OCI-LY3 (cell line): ENCODE measurements around the gene ASTL.
"Not testable (repeated sequence)": the region's sequence is repeated elsewhere in the genome, so short reads cannot be mapped to it uniquely, and the experiment has no call there.

Experiments
- H2AFZ ChIP-seq: fragments of 200-600, 300-600 bp; shearing (Covaris generic); 2 replicates; pipeline ENCODE4 v1.6.0; 2014; ENCODE audit warnings: antibody characterized with exemption, low read depth, low read length
- H3K27ac ChIP-seq: fragments of 200-600, 300-600 bp; sonication (generic); 2 replicates; pipeline ENCODE4 v1.5.1; 2014; ENCODE audit warnings: mild to moderate bottlenecking, low read length, moderate library complexity, mixed read lengths
- H3K27me3 ChIP-seq: fragments of 200-600, 300-600 bp; sonication (generic); 2 replicates; pipeline ENCODE4 v1.6.1; 2014; ENCODE audit warnings: low read depth, low read length, mixed read lengths
- H3K36me3 ChIP-seq: fragments of 200-600, 300-600 bp; sonication (generic); replicated peaks from 2 replicates; pipeline ENCODE3; 2014; ENCODE audit warnings: low read depth, low read length, mixed read lengths
- H3K4me1 ChIP-seq: fragments of 300-600, 200-600 bp; sonication (generic); 2 replicates; pipeline ENCODE4 v1.6.1; 2014; ENCODE audit warnings: low read length, mixed read lengths
- H3K4me2 ChIP-seq: fragments of 200-600, 300-600 bp; sonication (generic); 2 replicates; pipeline ENCODE4 v1.6.1; 2014; ENCODE audit warnings: low read length, mixed read lengths
- H3K4me3 ChIP-seq: fragments of 300-600, 200-600 bp; sonication (generic); 2 replicates; pipeline ENCODE4 v1.5.1; 2014; ENCODE audit warnings: antibody characterized with exemption, mild to moderate bottlenecking, low read length, moderate library complexity
- H3K79me2 ChIP-seq: fragments of 300-600, 200-600 bp; shearing (Covaris generic); 2 replicates; pipeline ENCODE4 v1.6.1; 2014; ENCODE audit warnings: mild to moderate bottlenecking, low read length, mixed read lengths
- H3K9ac ChIP-seq: fragments of 300-600, 200-600 bp; shearing (Covaris generic); 2 replicates; pipeline ENCODE4 v1.6.0; 2014; ENCODE audit warnings: mild to moderate bottlenecking, low read length, moderate library complexity
- H3K9me3 ChIP-seq: fragments of 200-600, 300-600 bp; shearing (Covaris generic); 2 replicates; pipeline ENCODE4 v1.6.1; 2014; ENCODE audit warnings: low read length, mixed read lengths; ENCODE audit not compliant: insufficient read depth
- H4K20me1 ChIP-seq: fragments of 200-600, 300-600 bp; sonication (generic); 2 replicates; pipeline ENCODE4 v1.6.1; 2016; ENCODE audit warnings: low read length, mixed read lengths; ENCODE audit not compliant: insufficient read depth
- CTCF ChIP-seq: fragments of 200-600, 300-600 bp; sonication (generic); IDR thresholded peaks from 2 replicates; pipeline ENCODE4 v1.5.1; 2014; ENCODE audit warnings: antibody characterized with exemption, low read length, low read depth
- EZH2phosphoT487 ChIP-seq: fragments of 200-600 bp; shearing (Covaris generic); IDR thresholded peaks from 2 replicates; pipeline ENCODE4 v1.6.1; 2018; ENCODE audit warnings: antibody characterized with exemption, mixed run types, low read depth

Gene ASTL

GRCh38 chr2:96163768-96164429 lies 25.6 kb upstream of the ASTL start:
- H3K9me3 ChIP-seq = no peaks in the 10 kb centered on the region
- H3K4me2 ChIP-seq = peak overlapping the region; percentile 95
- H3K27me3 ChIP-seq = no peaks in the 10 kb centered on the region
- peak overlapping the region; percentile 9; the same call in 1 of the 2 replicates for H2AFZ ChIP-seq
- no peak for TF ChIP-seq EZH2phosphoT487
- no peak for TF ChIP-seq CTCF
- H3K79me2 ChIP-seq = no peaks in the 10 kb centered on the region
- no peaks in the 10 kb centered on the region for H4K20me1 ChIP-seq
- peak overlapping the region; percentile 89 for H3K27ac ChIP-seq
- peak overlapping the region; percentile 81 for H3K4me3 ChIP-seq
- H3K4me1 ChIP-seq = peaks cover 35% of the 10 kb centered on the region
- peak overlapping the region; percentile 87 for H3K9ac ChIP-seq
- H3K36me3 ChIP-seq = no peaks in the 10 kb centered on the region

- H2AFZ ChIP-seq = no peak overlapping the region
- peak overlapping the region; percentile 87 for H3K9ac ChIP-seq
- peak overlapping the region; percentile 81 for H3K4me3 ChIP-seq
- H3K79me2 ChIP-seq = no peaks in the 10 kb centered on the region
- H3K27ac ChIP-seq = peak overlapping the region; percentile 89
- H3K4me1 ChIP-seq = peaks cover 38% of the 10 kb centered on the region
- peak overlapping the region; percentile 95 for H3K4me2 ChIP-seq
- no peaks in the 10 kb centered on the region for H3K27me3 ChIP-seq
- TF ChIP-seq EZH2phosphoT487 (no peak), CTCF (no peak)
- no peaks in the 10 kb centered on the region for H3K36me3 ChIP-seq
- H3K9me3 ChIP-seq = no peaks in the 10 kb centered on the region
- no peaks in the 10 kb centered on the region for H4K20me1 ChIP-seq
These were observed 25.1 kb upstream of the ASTL start for GRCh38 chr2:96163415-96163767.

GRCh38 chr2:96161898-96162297 lies 23.6 kb upstream of the ASTL start:
- H4K20me1 ChIP-seq = no peaks in the 10 kb centered on the region
- no peaks in the 10 kb centered on the region for H3K27me3 ChIP-seq

GRCh38 chr2:96160366-96160765 lies 22.1 kb upstream of the ASTL start:
- H3K9me3 ChIP-seq, H3K79me2 ChIP-seq, H3K4me2 ChIP-seq, H3K27me3 ChIP-seq, H3K4me3 ChIP-seq, H4K20me1 ChIP-seq, H3K36me3 ChIP-seq, H3K27ac ChIP-seq, H2AFZ ChIP-seq, H3K9ac ChIP-seq: not testable (repeated sequence)
- peaks cover 61% of the 10 kb centered on the region for H3K4me1 ChIP-seq

More at GRCh38 chr2:96161898-96162297, 23.6 kb upstream of the ASTL start:
- Histone ChIP-seq H3K4me1 (peaks cover 50% of the 10 kb centered on the region), H3K36me3 (no peaks in the 10 kb centered on the region), H3K9ac (no peak overlapping the region), H3K4me2 (no peak overlapping the region), H3K4me3 (no peak overlapping the region), H2AFZ (no peak overlapping the region), H3K9me3 (no peaks in the 10 kb centered on the region), H3K27ac (no peak overlapping the region), H3K79me2 (no peaks in the 10 kb centered on the region)
- TF ChIP-seq CTCF (no peak), EZH2phosphoT487 (no peak)
